ENCODE measurements around the gene ALG6. TPM values are rescaled to one million over a fixed set of nuclear protein-coding genes. Genes with fewer than 3 reads are reported as not detected.

Gene ALG6
- total RNA-seq, 1 experiment from 2014 or later, result 21.4 TPM

DNA sequence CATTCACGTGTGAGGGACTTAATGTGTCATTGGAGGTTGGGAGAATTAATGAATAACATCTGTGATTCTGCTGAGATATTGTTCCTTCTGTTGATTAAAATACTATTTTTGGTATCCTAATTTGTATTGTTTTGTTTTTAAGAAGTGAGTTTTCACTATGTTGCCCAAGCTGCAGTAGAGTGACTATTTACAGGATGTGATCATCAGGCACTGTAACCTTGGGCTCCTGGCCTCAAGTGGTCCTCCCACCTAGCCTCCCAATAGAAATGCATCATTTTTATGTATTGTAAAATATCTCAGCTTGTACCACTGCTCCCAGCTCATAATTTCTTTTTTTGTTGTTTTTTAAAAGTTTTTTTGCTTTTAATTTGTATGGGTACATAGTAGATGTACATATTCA lies 14.3 kb downstream of the ALG6 start:
- H3K4me1 Mint-ChIP-seq, result peaks cover 10 to 12% of the 10 kb centered on the region in 2 experiments
- H3K27me3 Mint-ChIP-seq (ENCODE audit: low read depth), result no peaks in the 10 kb centered on the region
- no peaks in the 10 kb centered on the region for H3K9me3 ChIP-seq (ENCODE audit: control insufficient read depth, low read depth, low read length)
- H3K79me2 ChIP-seq (ENCODE audit: insufficient read depth, low read length), result no peaks in the 10 kb centered on the region
- no peak overlapping the region for H3K27ac ChIP-seq (ENCODE audit: insufficient read length, low read depth, low read length)
- H3K4me2 ChIP-seq (ENCODE audit: insufficient read depth, insufficient read length, low read length), result no peak overlapping the region
- no peak overlapping the region for H2BK120ac ChIP-seq (ENCODE audit: low read depth, low read length, poor library complexity, severe bottlenecking)
- H4K91ac ChIP-seq (ENCODE audit: insufficient read length, low read depth, low read length), result no peak overlapping the region
- H2BK5ac ChIP-seq (ENCODE audit: insufficient read length, low read length), result no peak overlapping the region
- no peaks in the 10 kb centered on the region for H3K27me3 ChIP-seq (ENCODE audit: insufficient read depth, low read length)
- no peak overlapping the region for H3K14ac ChIP-seq (ENCODE audit: insufficient read depth, low read length)
- H3K23ac ChIP-seq (ENCODE audit: insufficient read length, low read depth, low read length), result no peak overlapping the region
- H2BK15ac ChIP-seq (ENCODE audit: low read depth, low read length), result no peak overlapping the region
- H4K5ac ChIP-seq (ENCODE audit: insufficient read length, low read depth, low read length), result no peak overlapping the region
- H3K9ac ChIP-seq (ENCODE audit: extremely low read depth, insufficient read length, low read length), result no peak overlapping the region
- no peaks in the 10 kb centered on the region for H3K23me2 ChIP-seq (ENCODE audit: insufficient read length, low read depth, low read length, poor library complexity, severe bottlenecking)
- no peak overlapping the region for H2AFZ ChIP-seq (ENCODE audit: low read length)
- no peak overlapping the region for H3K4ac ChIP-seq (ENCODE audit: low read depth, low read length)
- no peak overlapping the region for H3K18ac ChIP-seq (ENCODE audit: insufficient read length, low read depth, low read length)
- peaks cover 0 to 3% of the 10 kb centered on the region in 2 experiments; a peak in 3 of 5 replicates for H3K9me3 Mint-ChIP-seq
- H3T11ph ChIP-seq (ENCODE audit: low read length), result no peak overlapping the region
- no peak for DNase-seq
- no peak overlapping the region for H3K27ac Mint-ChIP-seq
- no peak overlapping the region for H3K4me3 Mint-ChIP-seq
- no peak overlapping the region for H4K8ac ChIP-seq (replicated peaks; ENCODE audit: insufficient read length, low read depth, low read length)
- H2BK20ac ChIP-seq (ENCODE audit: low read depth, low read length, poor library complexity, severe bottlenecking), result no peak overlapping the region
- peaks cover 11 to 15% (median 15%) of the 10 kb centered on the region in 3 experiments for H3K36me3 Mint-ChIP-seq (ENCODE audit: insufficient read depth in 1 of 3, low read depth in 3 of 3)
- no peak for TF ChIP-seq CTCF (conservative IDR thresholded peaks at IDR 0.05)
- H3K79me1 ChIP-seq (ENCODE audit: insufficient read depth, low read depth, low read length, poor library complexity, severe bottlenecking), result no peaks in the 10 kb centered on the region
- H4K20me1 ChIP-seq (ENCODE audit: control insufficient read depth, insufficient read depth, insufficient read length), result no peaks in the 10 kb centered on the region
- no peak overlapping the region for H3K56ac ChIP-seq (ENCODE audit: insufficient read length, low read depth, low read length)
- no CpG with 5 or more reads among the region's 1 CpG for WGBS (ENCODE audit: extremely low coverage, insufficient read length, low lambda C conversion rate)
- no peaks in the 10 kb centered on the region for H3K4me1 ChIP-seq (ENCODE audit: insufficient read depth, low read length)
- H2BK12ac ChIP-seq (ENCODE audit: insufficient read length, low read depth, low read length), result no peak overlapping the region
- no peak overlapping the region for H2AK5ac ChIP-seq (ENCODE audit: insufficient read length, low read length)

All from H9 (cell line).